Fibroblast of villous mesenchyme (primary cell): ENCODE data around the gene GABPB1. TPM values are rescaled to one million over a fixed set of nuclear protein-coding genes. Genes with fewer than 3 reads are reported as not detected.
A peak's percentile ranks its signal among the peaks of the same experiment; 100 is the strongest.
"Not testable (repeated sequence)": the region's sequence is repeated elsewhere in the genome, so short reads cannot be mapped to it uniquely, and the experiment has no call there.

Source experiments
- DNase-seq: peaks from one replicate; pipeline ENCODE4 v3.0.0-alpha.2; 2010; ENCODE audit warnings: low read depth
- H3K4me3 ChIP-seq: 2 replicates; pipeline ENCODE4 v1.5.1; 2011; ENCODE audit warnings: low read depth, mild to moderate bottlenecking, low read length
- CTCF ChIP-seq: IDR thresholded peaks from 2 replicates; pipeline ENCODE4 v1.5.1; 2012; ENCODE audit warnings: low read depth, mild to moderate bottlenecking, low read length; ENCODE audit not compliant: insufficient read depth
- total RNA-seq: library from RNA; depleted of rRNA; stranded (reverse); fragments of >200 nt; gene quantifications from 2 replicates; pipeline ENCODE4 v1.2.3, GENCODE V29; 2012

The GABPB1 gene
- total RNA-seq, 1 donor = 44.9 TPM

GRCh38 chr15:50377867-50378751 lies 23.1 kb upstream of the GABPB1 start:
- no peak for TF ChIP-seq CTCF
- no peak overlapping the region for H3K4me3 ChIP-seq
- peak; percentile 34 for DNase-seq

- DNase-seq, H3K4me3 ChIP-seq: not testable (repeated sequence)
Observed at GRCh38 chr15:50369564-50369963, 14.6 kb upstream of the GABPB1 start.

- DNase-seq = no peak
- TF ChIP-seq CTCF = no peak
- no peak overlapping the region for H3K4me3 ChIP-seq
Observed at GRCh38 chr15:50365971-50366370, 11.0 kb upstream of the GABPB1 start.

- no peak for DNase-seq
- H3K4me3 ChIP-seq = no peak overlapping the region
- no peak for TF ChIP-seq CTCF
Observed at GRCh38 chr15:50365570-50365969, 10.6 kb upstream of the GABPB1 start.

- DNase-seq = no peak
- no peak for TF ChIP-seq CTCF
Observed at GRCh38 chr15:50363612-50364011, 8.6 kb upstream of the GABPB1 start.

GRCh38 chr15:50361756-50362155 lies 6.8 kb upstream of the GABPB1 start:
- no peak for TF ChIP-seq CTCF
- H3K4me3 ChIP-seq = no peak overlapping the region
- DNase-seq = no peak

More at GRCh38 chr15:50363612-50364011, 8.6 kb upstream of the GABPB1 start:
- H3K4me3 ChIP-seq = no peak overlapping the region

GRCh38 chr15:50358845-50359244 lies 3.8 kb upstream of the GABPB1 start:
- H3K4me3 ChIP-seq = no peak overlapping the region
- peak; percentile 45 for DNase-seq
- TF ChIP-seq CTCF = peak; percentile 48
